WTC11 (cell line): ENCODE data around the gene ZFC3H1. TPM values are rescaled to one million over a fixed set of nuclear protein-coding genes. Genes with fewer than 3 reads are reported as not detected.

Experiments used
- ATF1 ChIP-seq: sonication (generic); formaldehyde crosslinking; IDR thresholded peaks from 2 replicates; pipeline ENCODE4 v1.8.1; 2023; ENCODE audit warnings: mild to moderate bottlenecking, moderate library complexity, missing genetic modification reagents
- ATF6 ChIP-seq: sonication (generic); formaldehyde crosslinking; IDR thresholded peaks from 2 replicates; pipeline ENCODE4 v1.8.1; 2023; ENCODE audit warnings: mild to moderate bottlenecking, missing genetic modification reagents
- CDX4 ChIP-seq: fragments of 250-450 bp; sonication (Bioruptor Pico); IDR thresholded peaks from 2 replicates; pipeline ENCODE4 v1.9.0; 2021; ENCODE audit warnings: moderate library complexity, mild to moderate bottlenecking, inconsistent platforms, borderline replicate concordance
- E2F1 ChIP-seq: sonication (generic); formaldehyde crosslinking; IDR thresholded peaks from 2 replicates; pipeline ENCODE4 v1.8.0; 2022; ENCODE audit warnings: mild to moderate bottlenecking, missing genetic modification reagents
- FOXJ3 ChIP-seq: sonication (generic); formaldehyde crosslinking; IDR thresholded peaks from 2 replicates; pipeline ENCODE4 v1.9.0; 2021; ENCODE audit warnings: missing genetic modification reagents, mild to moderate bottlenecking, borderline replicate concordance
- FOXP4 ChIP-seq: sonication (generic); formaldehyde crosslinking; IDR thresholded peaks from 2 replicates; pipeline ENCODE4 v1.8.0; 2022; ENCODE audit warnings: mild to moderate bottlenecking, missing genetic modification reagents
- GABPB1 ChIP-seq: sonication (generic); formaldehyde crosslinking; IDR thresholded peaks from 2 replicates; pipeline ENCODE4 v1.8.1; 2023; ENCODE audit warnings: mild to moderate bottlenecking, missing genetic modification reagents
- GRHL2 ChIP-seq: fragments of 250-450 bp; sonication (Bioruptor Pico); IDR thresholded peaks from 2 replicates; pipeline ENCODE4 v1.8.0; 2022; ENCODE audit warnings: mild to moderate bottlenecking, moderate library complexity; ENCODE audit not compliant: insufficient replicate concordance, severe bottlenecking
- HMGXB4 ChIP-seq: sonication (generic); formaldehyde crosslinking; IDR thresholded peaks from 2 replicates; pipeline ENCODE4 v1.8.1; 2023; ENCODE audit warnings: mild to moderate bottlenecking, moderate library complexity, missing genetic modification reagents
- IRF2 ChIP-seq: sonication (generic); formaldehyde crosslinking; IDR thresholded peaks from 2 replicates; pipeline ENCODE4 v1.8.0; 2022; ENCODE audit warnings: low read depth, missing genetic modification reagents, borderline replicate concordance
- MAX ChIP-seq: sonication (generic); formaldehyde crosslinking; IDR thresholded peaks from 2 replicates; pipeline ENCODE4 v1.8.0; 2022; ENCODE audit warnings: mild to moderate bottlenecking, missing genetic modification reagents
- NR1H2 ChIP-seq: sonication (generic); formaldehyde crosslinking; IDR thresholded peaks from 2 replicates; pipeline ENCODE4 v1.9.0; 2021; ENCODE audit warnings: mild to moderate bottlenecking, moderate library complexity, missing genetic modification reagents
- PREB ChIP-seq: sonication (generic); formaldehyde crosslinking; IDR thresholded peaks from 2 replicates; pipeline ENCODE4 v1.8.1; 2022; ENCODE audit warnings: mild to moderate bottlenecking, missing genetic modification reagents, moderate library complexity, borderline replicate concordance
- RORB ChIP-seq: fragments of 250-450 bp; sonication (Bioruptor Pico); IDR thresholded peaks from 2 replicates; pipeline ENCODE4 v1.9.0; 2021; ENCODE audit warnings: mild to moderate bottlenecking
- SMAD3 ChIP-seq: sonication (generic); formaldehyde crosslinking; IDR thresholded peaks from 2 replicates; pipeline ENCODE4 v1.8.0; 2022; ENCODE audit warnings: missing genetic modification reagents, mild to moderate bottlenecking, borderline replicate concordance
- SP1 ChIP-seq: sonication (generic); formaldehyde crosslinking; conservative IDR thresholded peaks from 2 replicates; pipeline ENCODE4 v1.8.1; 2022; ENCODE audit warnings: missing genetic modification reagents
- USF1 ChIP-seq: sonication (generic); formaldehyde crosslinking; IDR thresholded peaks from 2 replicates; pipeline ENCODE4 v1.8.0; 2022; ENCODE audit warnings: mild to moderate bottlenecking, missing genetic modification reagents
- ZBTB21 ChIP-seq: sonication (generic); formaldehyde crosslinking; IDR thresholded peaks from 2 replicates; pipeline ENCODE4 v1.8.1; 2023; ENCODE audit warnings: mild to moderate bottlenecking, missing genetic modification reagents, borderline replicate concordance
- ZBTB43 ChIP-seq: sonication (generic); formaldehyde crosslinking; IDR thresholded peaks from 2 replicates; pipeline ENCODE4 v1.8.1; 2023; ENCODE audit warnings: mild to moderate bottlenecking, missing genetic modification reagents
- ZNF219 ChIP-seq: sonication (generic); formaldehyde crosslinking; IDR thresholded peaks from 2 replicates; pipeline ENCODE4 v1.8.0; 2023; ENCODE audit warnings: missing genetic modification reagents, mild to moderate bottlenecking, borderline replicate concordance
- ZNF263 ChIP-seq: sonication (generic); formaldehyde crosslinking; IDR thresholded peaks from 2 replicates; pipeline ENCODE4 v1.8.1; 2022; ENCODE audit warnings: low read depth, mild to moderate bottlenecking, moderate library complexity, missing genetic modification reagents
- ZNF281 ChIP-seq: sonication (generic); formaldehyde crosslinking; IDR thresholded peaks from 2 replicates; pipeline ENCODE4 v1.8.0; 2023; ENCODE audit warnings: mild to moderate bottlenecking, missing genetic modification reagents
- ZNF416 ChIP-seq: fragments of 250-450 bp; sonication (Bioruptor Pico); IDR thresholded peaks from 2 replicates; pipeline ENCODE4 v1.9.0; 2021; ENCODE audit warnings: mild to moderate bottlenecking, inconsistent platforms
- total RNA-seq: library from RNA; stranded (reverse); gene quantifications from 3 replicates; pipeline ENCODE4 v1.2.3, GENCODE V29; 2021

The ZFC3H1 gene
- total RNA-seq, 1 experiment from 2014 or later = 33.9 TPM

- no peak for TF ChIP-seq USF1 (CRISPR knock-in tag)
- TF ChIP-seq IRF2 (CRISPR knock-in tag) = no peak
- 0 out of 2 replicates have a peak, but pooled peaks have one; percentile 39 for TF ChIP-seq FOXP4
- no peak for TF ChIP-seq ZNF416 (CRISPR knock-in tag)
- TF ChIP-seq FOXJ3 (CRISPR knock-in tag) = no peak
- TF ChIP-seq ZBTB21 (CRISPR knock-in tag) = no peak
- TF ChIP-seq MAX = no peak
- no peak for TF ChIP-seq ZNF219
- peak; percentile 60; the same call in 1 of the 2 replicates for TF ChIP-seq SMAD3
- 0 out of 2 replicates have a peak, but pooled peaks have one; percentile 13 for TF ChIP-seq HMGXB4 (CRISPR knock-in tag)
- no peak for TF ChIP-seq NR1H2 (CRISPR knock-in tag)
- TF ChIP-seq GRHL2 (CRISPR knock-in tag) = no peak
- peak; percentile 74 for TF ChIP-seq GABPB1 (CRISPR knock-in tag)
- peak; percentile 56; the same call in 1 of the 2 replicates for TF ChIP-seq SP1
- TF ChIP-seq ZNF281 (CRISPR knock-in tag) = no peak
- no peak for TF ChIP-seq ATF6 (CRISPR knock-in tag)
- no peak for TF ChIP-seq ZNF263
- TF ChIP-seq E2F1 = no peak
- no peak for TF ChIP-seq ATF1 (CRISPR knock-in tag)
- TF ChIP-seq PREB (CRISPR knock-in tag) = no peak
- TF ChIP-seq CDX4 (CRISPR knock-in tag) = no peak
- TF ChIP-seq RORB (CRISPR knock-in tag) = no peak
- no peak for TF ChIP-seq ZBTB43
Measured at GRCh38 chr12:71663561-71664410, at the start of gene ZFC3H1, which contains the start of gene THAP2 (continued).
